ENCODE data around the gene RBBP9.
"Not testable (repeated sequence)": the region's sequence is repeated elsewhere in the genome, so short reads cannot be mapped to it uniquely, and the experiment has no call there.

The RBBP9 gene

GRCh38 chr20:18506744-18507143 is 9.7 kb upstream of the RBBP9 start:
- in situ Hi-C loops (cut with HindIII; ENCODE audit: low sequenced_read_pairs): no loop called here

- in situ Hi-C loops (cut with HindIII; ENCODE audit: low sequenced_read_pairs): no loop called here
Measured at GRCh38 chr20:18504479-18505060, 7.5 kb upstream of the RBBP9 start.

DNA sequence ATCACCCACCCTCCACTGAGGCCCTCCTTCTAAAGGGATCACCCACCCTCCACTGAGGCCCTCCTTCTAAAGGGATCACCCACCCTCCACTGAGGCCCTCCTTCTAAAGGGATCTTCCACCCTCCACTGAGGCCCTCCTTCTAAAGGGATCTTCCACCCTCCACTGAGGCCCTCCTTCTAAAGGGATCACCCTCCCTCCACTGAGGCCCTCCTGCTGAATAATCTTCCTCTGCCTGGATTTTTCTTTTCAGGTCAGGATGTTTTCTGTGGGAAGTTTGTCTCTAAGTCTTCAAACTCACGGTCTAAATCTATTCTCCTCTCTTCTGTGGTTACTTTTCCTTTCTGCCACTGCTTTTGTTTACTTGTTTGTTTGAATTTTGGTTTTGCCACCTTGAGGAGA is 4.6 kb upstream of the RBBP9 start:
- in situ Hi-C loops (cut with HindIII; ENCODE audit: low sequenced_read_pairs): not testable (repeated sequence)

DNA sequence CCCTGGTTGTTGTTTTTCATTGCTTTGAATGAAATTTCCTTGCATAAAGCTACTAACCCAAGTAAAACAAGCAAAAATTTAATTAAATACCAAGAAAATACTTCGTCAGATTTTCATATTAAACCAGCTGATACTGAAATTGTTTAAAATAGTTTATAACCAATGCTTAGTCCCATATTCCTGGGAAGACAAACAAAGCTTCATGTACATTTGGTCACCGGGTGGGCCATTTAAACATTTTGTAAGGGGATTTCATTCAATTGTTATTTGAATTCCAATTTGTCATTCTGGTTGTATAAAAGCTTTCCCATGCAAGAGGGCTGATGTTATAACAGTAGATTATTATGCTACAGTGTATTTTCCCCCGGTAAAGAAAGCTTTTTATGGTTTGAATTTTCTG is 578 bp upstream of the RBBP9 start:
- in situ Hi-C loops (cut with HindIII; ENCODE audit: low sequenced_read_pairs): no loop called here

DNA sequence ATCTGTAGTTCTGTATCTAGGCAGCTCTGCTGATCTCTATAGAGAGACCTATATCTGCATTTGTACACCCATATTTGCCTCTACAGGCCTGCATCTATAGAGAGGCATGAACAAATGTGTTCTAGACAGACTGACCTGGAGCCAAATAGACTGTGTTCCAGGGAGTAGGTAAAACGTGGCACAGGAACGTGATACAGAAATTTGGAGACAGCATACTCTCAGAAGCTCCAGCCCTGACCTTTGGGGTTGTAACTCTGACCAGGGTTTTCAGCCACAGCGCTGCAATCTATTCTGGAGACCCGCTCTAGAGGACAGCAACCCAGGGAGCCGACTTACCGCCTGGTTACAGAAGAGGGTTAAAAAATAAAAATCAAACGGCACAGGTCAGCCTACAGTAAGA is 983 bp downstream of the RBBP9 start:
- in situ Hi-C loops (cut with HindIII; ENCODE audit: low sequenced_read_pairs): no loop called here

DNA sequence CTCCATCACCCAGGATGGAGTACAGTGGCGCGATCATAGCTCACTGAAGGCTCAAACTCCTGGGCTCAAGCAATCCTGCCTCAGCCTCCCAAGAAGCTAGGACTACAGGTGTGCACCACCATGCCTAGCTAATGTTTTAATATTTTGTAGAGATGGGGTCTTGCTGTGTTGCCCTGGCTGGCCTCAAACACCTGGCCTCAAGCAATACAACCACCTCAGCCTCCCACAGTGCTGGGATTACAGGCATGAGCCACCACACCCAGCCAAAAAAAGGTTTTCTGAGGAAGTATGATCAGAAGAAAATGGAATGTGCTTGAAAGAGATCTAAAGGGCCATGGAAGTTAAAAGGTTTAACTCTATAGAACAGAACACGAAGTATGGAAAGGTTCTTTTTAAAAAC is 8.7 kb downstream of the RBBP9 start:
- in situ Hi-C loops (cut with HindIII; ENCODE audit: low sequenced_read_pairs): no loop called here

DNA sequence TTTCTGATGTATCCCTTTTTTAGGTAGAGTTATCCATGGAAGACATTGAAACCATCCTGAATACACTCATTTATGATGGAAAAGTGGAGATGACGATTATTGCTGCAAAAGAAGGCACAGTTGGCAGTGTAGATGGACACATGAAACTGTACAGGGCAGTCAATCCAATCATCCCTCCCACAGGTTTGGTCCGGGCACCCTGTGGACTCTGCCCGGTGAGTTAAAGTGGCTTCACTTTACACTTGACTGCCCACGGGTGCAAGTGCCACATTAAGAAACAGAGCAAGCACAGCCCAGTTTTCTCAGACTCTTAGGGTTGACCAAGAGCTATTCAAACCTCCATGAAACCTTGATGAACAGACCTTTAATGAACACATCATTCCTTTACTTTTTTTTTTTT is 15.4 kb downstream of the RBBP9 start:
- in situ Hi-C loops (cut with HindIII; ENCODE audit: low sequenced_read_pairs): no loop called here

DNA sequence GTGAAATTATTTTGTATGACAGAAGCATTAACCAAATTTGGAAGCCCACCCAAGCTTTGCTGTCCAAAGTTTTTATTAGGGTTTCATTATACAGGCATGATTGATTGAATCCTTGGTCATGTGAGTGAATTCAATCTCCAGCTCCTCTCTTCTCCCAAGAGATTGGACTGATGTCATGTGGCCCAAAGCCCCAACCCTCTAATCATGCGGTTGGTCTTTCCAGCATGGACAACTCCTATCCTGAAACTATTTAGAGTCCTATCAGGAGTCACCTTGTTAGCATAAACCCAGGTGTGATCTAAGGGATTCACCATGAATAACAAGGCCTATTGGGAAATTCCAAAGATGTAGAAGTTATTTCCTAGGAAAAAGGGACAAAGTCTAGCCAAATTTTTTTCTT is 19.2 kb downstream of the RBBP9 start:
- in situ Hi-C loops (cut with HindIII; ENCODE audit: low sequenced_read_pairs): loop anchor here (5.0 kb wide), 2 partner anchors 49 to 76 kb away; no protein-coding TSS in a partner anchor

DNA sequence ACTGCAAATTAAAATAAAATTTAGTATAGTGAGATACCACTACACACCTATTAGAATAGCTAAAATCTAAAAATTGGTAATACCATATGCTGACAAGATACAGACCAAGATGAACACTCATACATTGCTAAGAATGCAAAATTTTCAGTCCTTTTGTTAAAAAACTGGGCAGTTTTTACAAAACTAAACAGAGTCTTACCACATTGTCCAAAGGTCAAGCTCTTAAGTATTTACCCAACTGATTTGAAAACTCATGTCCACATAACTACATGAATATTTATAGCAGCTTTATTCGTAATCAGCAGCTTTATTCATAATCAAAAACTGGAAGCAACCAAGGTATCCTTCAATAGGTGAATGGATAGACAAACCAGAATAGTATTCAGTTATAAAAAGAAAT is 19.8 kb downstream of the RBBP9 start:
- in situ Hi-C loops (cut with HindIII; ENCODE audit: low sequenced_read_pairs): loop anchor here (5.0 kb wide), 2 partner anchors 50 to 75 kb away; no protein-coding TSS in a partner anchor

DNA sequence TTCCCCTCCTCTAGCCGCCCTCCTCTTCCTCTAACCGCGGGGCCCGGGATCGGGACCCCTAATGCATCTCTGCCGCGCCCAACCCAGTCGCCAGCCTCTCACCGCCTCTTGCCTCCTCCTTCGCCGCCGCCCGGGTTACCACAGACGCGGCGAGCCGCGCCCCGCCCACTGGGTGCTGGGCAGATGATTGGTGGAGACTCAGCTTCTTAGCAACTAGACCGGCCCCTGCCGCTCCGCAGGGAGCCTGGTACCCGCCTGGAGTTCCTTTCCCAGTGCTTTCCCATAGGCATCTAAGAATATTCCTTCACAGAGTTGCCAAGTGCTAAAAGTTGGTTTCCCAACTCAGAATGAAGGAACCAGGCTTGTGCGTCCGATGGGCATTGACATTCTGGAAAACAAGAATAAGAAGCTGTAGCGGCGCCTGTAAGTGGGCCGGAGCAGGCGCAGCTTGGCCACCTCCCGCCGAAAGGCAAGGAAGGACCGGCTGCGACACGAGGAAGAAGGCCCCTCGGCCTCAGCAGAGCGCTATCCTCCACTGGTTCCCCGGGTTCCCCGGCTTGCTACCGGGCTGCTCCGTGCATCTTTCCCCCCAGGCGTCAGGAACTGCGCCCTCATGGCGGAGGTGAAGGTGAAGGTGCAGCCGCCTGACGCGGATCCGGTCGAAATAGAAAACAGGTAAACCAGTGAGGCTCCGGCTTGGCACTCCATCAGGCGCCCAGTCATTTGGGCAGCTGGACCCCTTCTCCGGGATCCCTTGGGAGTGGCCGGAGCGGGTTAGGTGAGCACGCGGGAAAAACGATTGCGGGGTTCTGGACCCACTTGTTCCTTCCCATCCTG is 29.9 kb downstream of the RBBP9 start, which contains the start of the genes DZANK1 and POLR3F:
TSS of gene DZANK1 (minus strand) at position 137 of the 837 bp plus-strand sequence. CDS start 1,672 bp downstream, outside the sequence.
TSS of gene POLR3F (plus strand) at position 497 of the 837 bp plus-strand sequence. CDS start at position 614, 117 bp downstream.
- in situ Hi-C loops (cut with HindIII; ENCODE audit: low sequenced_read_pairs): no loop called here

- in situ Hi-C loops (cut with HindIII; ENCODE audit: low sequenced_read_pairs): no loop called here
Measured at GRCh38 chr20:18466574-18466893, 30.5 kb downstream of the RBBP9 start.

DNA sequence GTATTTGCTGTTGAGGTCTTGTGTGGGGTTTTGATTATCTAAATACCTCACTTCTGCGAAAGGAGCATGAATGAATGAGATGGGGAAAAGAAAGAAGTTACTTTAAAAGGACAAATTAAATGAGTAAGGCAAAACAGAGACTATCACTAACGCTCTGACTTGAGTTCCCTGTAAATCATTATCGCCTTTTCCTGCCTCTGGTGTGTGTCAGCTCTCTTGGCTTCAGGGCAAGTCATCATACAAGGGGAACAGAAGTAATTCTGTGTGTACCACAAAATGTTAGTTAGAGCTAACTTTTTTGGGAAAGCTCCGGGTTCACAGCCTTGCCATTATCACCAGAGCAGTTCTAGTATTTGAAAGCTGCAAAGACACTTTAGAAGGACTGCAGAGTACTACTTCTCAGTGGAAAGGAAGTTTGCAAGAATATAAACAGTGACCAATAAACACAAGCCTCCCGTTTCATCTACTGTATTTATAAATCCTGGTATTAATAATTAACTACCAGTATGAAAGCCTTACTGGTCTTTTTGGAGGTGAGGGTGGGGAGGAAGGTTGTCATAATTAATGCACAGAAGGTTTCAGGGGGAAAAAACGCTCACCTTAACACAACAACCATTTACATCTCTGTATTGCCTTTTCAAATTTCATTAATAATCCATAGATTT is 31.4 kb downstream of the RBBP9 start:
- in situ Hi-C loops (cut with HindIII; ENCODE audit: low sequenced_read_pairs): no loop called here

- in situ Hi-C loops (cut with HindIII; ENCODE audit: low sequenced_read_pairs): no loop called here
Measured at GRCh38 chr20:18456600-18456999, 40.4 kb downstream of the RBBP9 start.

DNA sequence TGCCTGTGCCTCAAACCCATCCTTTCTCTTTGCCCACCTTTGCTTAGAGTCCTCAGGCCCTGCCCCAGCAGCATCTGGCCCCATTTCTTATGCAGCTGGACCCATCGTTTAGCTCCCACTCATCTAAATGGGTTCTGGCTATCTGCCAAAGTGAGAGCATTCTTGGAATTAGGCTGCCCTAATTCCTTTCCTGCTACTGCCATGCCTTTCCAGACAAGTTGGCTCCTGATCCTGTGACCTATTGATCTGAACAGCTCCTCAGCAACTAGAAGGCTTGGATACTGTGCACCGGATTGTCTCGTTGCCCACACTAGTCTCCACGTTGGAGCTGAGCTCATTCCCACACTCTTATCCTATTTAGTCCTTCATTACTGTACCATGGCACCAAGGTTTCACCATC is 53.1 kb downstream of the RBBP9 start:
- in situ Hi-C loops (cut with HindIII; ENCODE audit: low sequenced_read_pairs): loop anchor here (5.0 kb wide), 1 partner anchor 57 kb away; no protein-coding TSS in a partner anchor

DNA sequence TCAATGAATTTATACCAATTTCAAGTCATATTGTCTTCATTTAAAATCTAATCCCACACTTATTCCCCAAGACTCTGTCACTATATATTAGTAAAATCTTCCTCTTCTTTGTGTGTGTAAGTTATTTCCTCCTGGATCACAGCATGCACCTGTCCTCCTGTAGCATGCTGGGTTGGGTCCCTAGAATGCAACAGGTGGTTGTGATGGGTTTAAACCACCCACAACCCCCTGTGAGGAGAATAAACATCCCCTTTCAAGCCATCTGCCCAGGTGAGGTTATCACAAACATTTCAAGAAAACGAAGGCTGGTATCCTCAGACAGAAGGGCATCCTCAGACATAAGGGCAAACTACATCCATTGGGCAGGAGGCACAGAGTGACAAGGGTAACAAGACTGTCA is 56.6 kb downstream of the RBBP9 start:
- in situ Hi-C loops (cut with HindIII; ENCODE audit: low sequenced_read_pairs): loop anchor here (5.0 kb wide), 1 partner anchor 53 kb away; no protein-coding TSS in a partner anchor

GRCh38 chr20:18436847-18437246 is 60.2 kb downstream of the RBBP9 start:
- in situ Hi-C loops (cut with HindIII; ENCODE audit: low sequenced_read_pairs): no loop called here
